Omental fat pad (tissue), 4 donors: Measurements from ENCODE around the gene OR4N5. TPM values are rescaled to one million over a fixed set of nuclear protein-coding genes. Genes with fewer than 3 reads are reported as not detected.

Experiments
- ATAC-seq: fragments of 150-250 bp; one replicate; pipeline ENCODE4 v1.9.1; 2016; ENCODE audit warnings: mild to moderate bottlenecking, moderate library complexity; ENCODE audit not compliant: low FRiP score
- DNase-seq: peaks from one replicate; pipeline ENCODE4 v3.0.0-alpha.2; 2019; ENCODE audit warnings: low spot score
- small RNA-seq: library from RNA; depleted of rRNA; stranded (forward); fragments of <200 nt; gene quantifications from one replicate; pipeline ENCODE3, GENCODE V24; 2016
- total RNA-seq, 4 donors: library from RNA; depleted of rRNA; stranded (reverse); fragments of >200 nt; gene quantifications; one replicate each; pipeline ENCODE4 v1.1.0, GENCODE V29; 2016
- TF ChIP-seq, protein P1 (sequence below), 3 donors: fragments of 450-650 bp; IDR thresholded peaks; one replicate each; pipeline ENCODE4 v1.5.1; 2016 to 2017; ENCODE audit warnings: antibody characterized with exemption in 3 of 3, mild to moderate bottlenecking in 3 of 3, moderate library complexity in 2 of 3

Gene OR4N5
- total RNA-seq, 4 donors from 2014 or later: not detected

DNA sequence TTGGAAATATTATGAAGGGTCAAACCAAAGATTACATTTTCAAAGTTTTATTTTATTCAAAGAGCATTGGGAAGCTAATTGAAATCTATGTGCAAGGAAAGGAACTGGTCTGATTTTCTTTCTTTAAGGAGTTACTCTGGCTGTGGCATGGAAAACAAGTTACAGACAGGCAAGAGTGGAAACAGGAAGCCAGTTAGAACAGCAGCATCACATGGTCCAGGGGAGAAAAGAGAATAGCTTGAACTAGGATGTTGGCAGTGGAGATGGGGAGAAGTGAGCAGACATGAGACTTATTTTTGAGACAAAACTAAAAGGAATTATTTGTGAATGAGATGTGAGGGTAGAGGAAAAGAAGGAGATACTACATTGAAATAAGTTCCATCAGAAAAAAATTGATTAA is 55.5 kb downstream of the OR4N5 start:
- ATAC-seq: no peak
- DNase-seq: no peak
- TF ChIP-seq, protein P1, sequence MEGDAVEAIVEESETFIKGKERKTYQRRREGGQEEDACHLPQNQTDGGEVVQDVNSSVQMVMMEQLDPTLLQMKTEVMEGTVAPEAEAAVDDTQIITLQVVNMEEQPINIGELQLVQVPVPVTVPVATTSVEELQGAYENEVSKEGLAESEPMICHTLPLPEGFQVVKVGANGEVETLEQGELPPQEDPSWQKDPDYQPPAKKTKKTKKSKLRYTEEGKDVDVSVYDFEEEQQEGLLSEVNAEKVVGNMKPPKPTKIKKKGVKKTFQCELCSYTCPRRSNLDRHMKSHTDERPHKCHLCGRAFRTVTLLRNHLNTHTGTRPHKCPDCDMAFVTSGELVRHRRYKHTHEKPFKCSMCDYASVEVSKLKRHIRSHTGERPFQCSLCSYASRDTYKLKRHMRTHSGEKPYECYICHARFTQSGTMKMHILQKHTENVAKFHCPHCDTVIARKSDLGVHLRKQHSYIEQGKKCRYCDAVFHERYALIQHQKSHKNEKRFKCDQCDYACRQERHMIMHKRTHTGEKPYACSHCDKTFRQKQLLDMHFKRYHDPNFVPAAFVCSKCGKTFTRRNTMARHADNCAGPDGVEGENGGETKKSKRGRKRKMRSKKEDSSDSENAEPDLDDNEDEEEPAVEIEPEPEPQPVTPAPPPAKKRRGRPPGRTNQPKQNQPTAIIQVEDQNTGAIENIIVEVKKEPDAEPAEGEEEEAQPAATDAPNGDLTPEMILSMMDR (IDR thresholded peaks at IDR 0.05): no peak

Small RNAs within 50 kb of the gene (small RNA-seq; reads per million reads assigned to genes)
- gene GTF2IP22: not detected
- gene RNA5SP380: not detected

Other genes starting within 250 kb of the OR4N5 start
- not detected for gene OR4K5, start 218.2 kb upstream of the OR4N5 start, total RNA-seq
- gene OR4K1, start 207.9 kb upstream of the OR4N5 start, total RNA-seq: not detected
- not detected for gene OR4K15, start 163.2 kb upstream of the OR4N5 start, total RNA-seq
- not detected for gene OR4Q2, start 136.7 kb upstream of the OR4N5 start, total RNA-seq
- not detected for gene OR4K14, start 119.5 kb upstream of the OR4N5 start, total RNA-seq
- not detected for gene OR4K13, start 102.8 kb upstream of the OR4N5 start, total RNA-seq
- gene OR4L1, start 78.8 kb upstream of the OR4N5 start, total RNA-seq: not detected
- gene OR4K17, start 28.1 kb upstream of the OR4N5 start, total RNA-seq: not detected
- not detected for gene OR11G2, start 52.1 kb downstream of the OR4N5 start, total RNA-seq
- gene OR11H6, start 84.9 kb downstream of the OR4N5 start, total RNA-seq: not detected
- not detected for gene OR11H7, start 90.2 kb downstream of the OR4N5 start, total RNA-seq
- gene OR11H4, start 100.5 kb downstream of the OR4N5 start, total RNA-seq: not detected
- gene TTC5, start 167.1 kb downstream of the OR4N5 start, total RNA-seq: 10 to 100 TPM in 2 of 4 donors, 1 to 10 TPM in 2; 7.4 to 12.6 (median 10.0) TPM
- 10 to 100 TPM; 30.8 to 49.7 (median 36.8) TPM for gene CCNB1IP1, start 194.5 kb downstream of the OR4N5 start, total RNA-seq
- 10 to 100 TPM in 1 of 4 donors, 1 to 10 TPM in 3; 4.3 to 12.9 (median 7.7) TPM for gene PARP2, start 204.8 kb downstream of the OR4N5 start, total RNA-seq